ENCODE data around the gene CTRB1.
"Not testable (repeated sequence)": the region's sequence is repeated elsewhere in the genome, so short reads cannot be mapped to it uniquely, and the experiment has no call there.

CTRB1 gene

GRCh38 chr16:75226550-75227360 is 8.0 kb downstream of the CTRB1 start:
- DNase-seq = no peak

GRCh38 chr16:75227361-75228142 is 8.8 kb downstream of the CTRB1 start:
- no peak for DNase-seq

GRCh38 chr16:75228143-75228976 is 9.6 kb downstream of the CTRB1 start:
- DNase-seq = no peak

GRCh38 chr16:75229172-75230031 is 10.6 kb downstream of the CTRB1 start:
- DNase-seq = no peak

GRCh38 chr16:75230471-75231110 is 11.8 kb downstream of the CTRB1 start:
- DNase-seq = no peak

- DNase-seq = no peak
These were observed 12.8 kb downstream of the CTRB1 start for GRCh38 chr16:75231570-75231969.

- no peak for DNase-seq
These were observed 14.8 kb downstream of the CTRB1 start for GRCh38 chr16:75233611-75233938.

- DNase-seq = peak in 4 of 14 donors; percentile 27 to 32 (median 30)
These were observed 16.3 kb downstream of the CTRB1 start for GRCh38 chr16:75234856-75235696.

GRCh38 chr16:75235721-75236193 is 17.0 kb downstream of the CTRB1 start:
- DNase-seq = no peak

GRCh38 chr16:75236232-75236631 is 17.4 kb downstream of the CTRB1 start:
- no peak for DNase-seq

- peak in 1 of 14 donors; percentile 17 for DNase-seq
These were observed 18.1 kb downstream of the CTRB1 start for GRCh38 chr16:75236736-75237397.

GRCh38 chr16:75237398-75238131 is 18.8 kb downstream of the CTRB1 start:
- DNase-seq = peak in 3 of 14 donors; percentile 42 to 72 (median 53)

GRCh38 chr16:75238132-75238852 is 19.5 kb downstream of the CTRB1 start:
- DNase-seq = peak in 13 of 14 donors; percentile 57 to 96 (median 89)

GRCh38 chr16:75238853-75239541 is 20.2 kb downstream of the CTRB1 start:
- DNase-seq = peak in 3 of 14 donors; percentile 81 to 94 (median 85)

- DNase-seq = no peak
These were observed 20.8 kb downstream of the CTRB1 start for GRCh38 chr16:75239542-75240122.

- DNase-seq = not testable (repeated sequence)
These were observed 21.8 kb downstream of the CTRB1 start for GRCh38 chr16:75240633-75241032.

GRCh38 chr16:75241412-75241811 is 22.6 kb downstream of the CTRB1 start:
- DNase-seq = no peak

Data from C1 segment of cervical spinal cord (tissue), 14 donors.